Endothelial cell of umbilical vein (primary cell): ENCODE measurements around the gene CBLC. TPM values are rescaled to one million over a fixed set of nuclear protein-coding genes. Genes with fewer than 3 reads are reported as not detected.

ENCODE experiments used
- BruUV-seq: library from RNA; stranded (reverse); fragments of 400-500 nt; replicated peaks from 2 replicates; lab custom pipeline; 2021; lab: Mats Ljungman, UMichigan
- CTCF ChIA-PET: fragments of 300-600, 350-600 bp; sonication (Branson Sonifier 250); formaldehyde crosslinking; loops from one replicate; lab custom pipeline; 2021; ENCODE audit warnings: antibody characterized with exemption, inconsistent platforms; lab: Charles Lee
- POLR2A ChIA-PET: fragments of 300-600, 350-600 bp; sonication (Branson Sonifier 250); formaldehyde crosslinking; loops from one replicate; lab custom pipeline; 2021; ENCODE audit warnings: antibody characterized with exemption, inconsistent platforms; lab: Charles Lee
- DNase-seq: peaks from one replicate; pipeline ENCODE4 v3.0.0-alpha.2; 2011; ENCODE audit warnings: low read depth, low spot score
- FAIRE-seq: peaks from 2 replicates; lab custom pipeline; 2011; peaks lifted over from hg19 to GRCh38; lab: Jason Lieb, UNC
- H2AFZ ChIP-seq: 2 replicates; pipeline ENCODE4 v1.6.0; 2012; ENCODE audit warnings: low read depth, low read length, control low read depth, inconsistent platforms
- H3K27ac ChIP-seq: 2 replicates; pipeline ENCODE4 v1.5.1; 2011; ENCODE audit warnings: low read depth, mild to moderate bottlenecking, control low read depth, low read length, moderate library complexity; ENCODE audit not compliant: insufficient read depth
- H3K27me3 ChIP-seq, 2 experiments: 2 replicates each; pipeline versions ENCODE4 v1.6.0 to v1.6.1; 2011; ENCODE audit warnings: low read length in 2 of 2, mixed read lengths in 1 of 2; ENCODE audit not compliant: control insufficient read depth in 2 of 2, insufficient read depth in 2 of 2
- H3K36me3 ChIP-seq, 2 experiments: 2 replicates in 1 of 2; 3 replicates in 1 of 2; pipeline ENCODE4 v1.5.1; 2011; ENCODE audit warnings: low read length in 2 of 2, mild to moderate bottlenecking in 1 of 2, moderate library complexity in 1 of 2; ENCODE audit not compliant: control insufficient read depth in 2 of 2, insufficient read depth in 2 of 2; ENCODE audit errors: extremely low read depth in 1 of 2
- H3K4me1 ChIP-seq: 3 replicates; pipeline ENCODE4 v1.5.1; 2011; ENCODE audit warnings: mild to moderate bottlenecking, low read length; ENCODE audit not compliant: control insufficient read depth, insufficient read depth; ENCODE audit errors: extremely low read depth
- H3K4me2 ChIP-seq: 2 replicates; pipeline ENCODE4 v1.6.1; 2011; ENCODE audit warnings: low read length, control low read depth, mixed read lengths; ENCODE audit not compliant: insufficient read depth
- H3K4me3 ChIP-seq, 3 experiments: fragments of 200-600 bp in 1 of 3; sonication (generic), shearing (Covaris generic) in 1 of 3; replicated peaks in 1 of 3; 2 replicates each; pipeline ENCODE4 v1.5.1; 2011 to 2016; ENCODE audit warnings: control low read depth in 3 of 3, low read length in 3 of 3, mild to moderate bottlenecking in 2 of 3, inconsistent platforms in 1 of 3, low read depth in 1 of 3, moderate library complexity in 1 of 3; ENCODE audit not compliant: insufficient read depth in 1 of 3
- H3K79me2 ChIP-seq: 2 replicates; pipeline ENCODE4 v1.6.0; 2012; ENCODE audit warnings: low read length, inconsistent platforms; ENCODE audit not compliant: control insufficient read depth, insufficient read depth
- H3K9ac ChIP-seq: replicated peaks from 2 replicates; pipeline ENCODE3; 2011; ENCODE audit warnings: low read length, control low read depth; ENCODE audit not compliant: insufficient read depth; ENCODE audit errors: extremely low read depth
- H3K9me1 ChIP-seq: replicated peaks from 3 replicates; pipeline ENCODE4 v1.6.0; 2011; ENCODE audit warnings: mild to moderate bottlenecking, low read length; ENCODE audit not compliant: control insufficient read depth, insufficient read depth; ENCODE audit errors: extremely low read depth
- H3K9me3 ChIP-seq: replicated peaks from 2 replicates; pipeline ENCODE4 v1.5.1; 2012; ENCODE audit warnings: low read length, inconsistent platforms; ENCODE audit not compliant: control insufficient read depth, insufficient read depth
- H4K20me1 ChIP-seq: replicated peaks from 2 replicates; pipeline ENCODE3; 2011; ENCODE audit warnings: mild to moderate bottlenecking, low read length; ENCODE audit not compliant: control insufficient read depth, insufficient read depth; ENCODE audit errors: extremely low read depth
- CTCF ChIP-seq, 2 donors: IDR thresholded peaks; 1 replicate in 1 of 2; 2 replicates in 1 of 2; pipeline ENCODE4 v1.5.1; 2011; ENCODE audit warnings: low read length in 2 of 2, mild to moderate bottlenecking in 2 of 2, moderate library complexity in 2 of 2, control low read depth in 1 of 2, inconsistent platforms in 1 of 2, low read depth in 1 of 2; ENCODE audit not compliant: insufficient read depth in 1 of 2; ENCODE audit errors: extremely low read depth in 1 of 2
- EZH2 ChIP-seq: IDR thresholded peaks from 2 replicates; pipeline ENCODE4 v1.6.1; 2012; ENCODE audit warnings: borderline replicate concordance, low read depth, mild to moderate bottlenecking, moderate library complexity, low read length, inconsistent platforms; ENCODE audit not compliant: severe bottlenecking
- FOS ChIP-seq: IDR thresholded peaks from 2 replicates; pipeline ENCODE4 v1.6.1; 2011; ENCODE audit warnings: mild to moderate bottlenecking, low read length, moderate library complexity, borderline replicate concordance; ENCODE audit not compliant: insufficient read depth
- GATA2 ChIP-seq: IDR thresholded peaks from 2 replicates; pipeline ENCODE4 v1.7.0; 2011; ENCODE audit warnings: low read depth, mild to moderate bottlenecking, moderate library complexity, mixed read lengths, low read length; ENCODE audit not compliant: insufficient read length, insufficient read depth
- JUN ChIP-seq: IDR thresholded peaks from 2 replicates; pipeline ENCODE4 v1.6.1; 2011; ENCODE audit warnings: borderline replicate concordance, low read depth; ENCODE audit not compliant: insufficient read length, insufficient read depth
- MAX ChIP-seq: IDR thresholded peaks from 2 replicates; pipeline ENCODE4 v1.6.1; 2011; ENCODE audit not compliant: insufficient read depth, insufficient read length
- MYC ChIP-seq: IDR thresholded peaks from one replicate; pipeline ENCODE4 v1.6.1; 2011; ENCODE audit warnings: mild to moderate bottlenecking, low read depth, low read length
- POLR2A ChIP-seq: IDR thresholded peaks from 2 replicates; pipeline ENCODE4 v1.6.1; 2012; ENCODE audit warnings: low read depth, mild to moderate bottlenecking, control low read depth, low read length
- dilution Hi-C: fragments of 300-500 bp; cut with MboI; formaldehyde crosslinking; loops from one replicate; pipeline ENCODE4 v1.15.0; 2019; ENCODE audit warnings: low sequenced_read_pairs; ENCODE audit not compliant: extremely low pct_ligation_motif_present
- intact Hi-C: fragments of 100-400 bp; cut with micrococcal nuclease; formaldehyde crosslinking; loops from one replicate; pipeline ENCODE4 v1.10.0; 2022
- polyA plus RNA-seq, 4 experiments: library from polyadenylated mRNA; depleted of rRNA in 3 of 4; stranded (reverse) in 3 of 4; unstranded in 1 of 4; fragments of >200 nt; gene quantifications; 2 replicates each; pipeline versions ENCODE4 v1.2.1 to v1.2.3, GENCODE V29; 2011 to 2012; ENCODE audit warnings: missing spikeins in 1 of 4
- total RNA-seq: library from RNA; stranded (reverse); gene quantifications from 2 replicates; pipeline ENCODE4 v1.2.3, GENCODE V29; 2021

CBLC gene
- total and polyA plus RNA-seq, 2 donors (not counting 3 experiments of a cell fraction or from before 2014, with no cell fraction given): 0.04 TPM; not detected in 1

DNA sequence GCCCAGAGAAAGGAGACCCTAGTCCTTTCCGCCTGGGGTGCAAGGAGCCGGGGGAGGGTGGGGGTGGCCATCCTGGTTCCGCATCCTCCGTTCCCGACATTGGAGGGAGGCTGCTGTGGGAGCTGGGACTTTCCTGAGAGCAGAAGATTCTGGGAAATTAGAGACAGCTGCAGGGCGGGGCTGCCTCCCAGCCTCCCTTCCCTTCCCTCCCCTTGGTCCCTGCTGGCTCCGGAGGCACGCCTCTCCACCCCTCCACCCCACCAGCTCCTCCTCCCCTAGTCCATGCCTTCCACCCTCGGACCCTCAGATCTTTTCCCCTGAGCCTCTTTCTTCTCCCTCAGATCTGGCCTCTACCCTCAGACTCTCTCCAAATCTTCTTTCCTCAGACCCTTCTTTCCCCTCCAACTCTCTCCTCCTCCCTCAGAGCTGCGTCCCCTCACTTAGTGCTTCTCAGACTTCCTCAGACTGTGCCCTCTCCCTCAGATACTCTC, 32.3 kb upstream of the CBLC start:
- no peak for FAIRE-seq
- no TSS peak for BruUV-seq
- Histone ChIP-seq H3K27ac (no peak overlapping the region), H3K9me1 (no peaks in the 10 kb centered on the region), H3K9me3 (no peaks in the 10 kb centered on the region), H4K20me1 (no peaks in the 10 kb centered on the region), H3K4me1 (peaks cover 40% of the 10 kb centered on the region), H3K9ac (no peak overlapping the region), H3K4me2 (no peak overlapping the region), H3K36me3 (no peaks in the 10 kb centered on the region), H3K4me3 (no peak overlapping the region), H2AFZ (no peak overlapping the region), H3K79me2 (peaks cover 14% of the 10 kb centered on the region), H3K27me3 (no peaks in the 10 kb centered on the region)
- ChIA-PET CTCF (interaction anchor here (1.5 to 6.5 kb wide), 3 partner anchors 20 to 174 kb away, joined by 5 to 57 read pairs (median 5); no protein-coding TSS in a partner anchor), POLR2A (interaction anchor here (0.6 kb wide), 1 partner anchor 12 kb away, joined by 3 read pairs; no protein-coding TSS in a partner anchor)
- no peak for DNase-seq
- dilution Hi-C loops (no loop called here), intact Hi-C loops (no loop called here)
- TF ChIP-seq MYC (no peak), JUN (no peak), MAX (no peak), FOS (no peak), GATA2 (no peak), POLR2A (no peak), CTCF (IDR thresholded peaks at IDR 0.05; ENCODE audit: extremely low read depth in 1 of 2, insufficient read depth in 1 of 2, low read depth in 1 of 2, low read length in 2 of 2) (no peak), EZH2 (no peak)
